Heart left ventricle (tissue), 13 donors: ENCODE results near the gene PRDM5.

Experiments used
- POLR2A ChIP-seq, 2 donors: fragments of 450-650 bp; IDR thresholded peaks; one replicate each; pipeline ENCODE4 v1.6.1; 2017; ENCODE audit warnings: antibody characterized with exemption in 2 of 2, mild to moderate bottlenecking in 2 of 2, moderate library complexity in 2 of 2
- TF ChIP-seq, protein P1 (sequence below), 12 donors: fragments of 200-600 bp; sonication (generic) in 4 of 12; IDR thresholded peaks; one replicate each; pipeline versions ENCODE4 v1.5.0 to v1.8.0; 2018 to 2022; ENCODE audit warnings: antibody characterized with exemption in 12 of 12, mild to moderate bottlenecking in 5 of 12
- donor health status: ischemic (EF 13 %, LVEDD 7.1; RV severe dilation, severe dysfunction).
- donor health status: DM: no; HTN: yes; CAD: no.
- donor health status: DM: no; HTN: no; CAD: no.
- donor health status: ischemic (EF 25% LVEDD 6.9; RV normal size, moderate dysfunction).
- donor health status: ischemic (EF 25% LVEDD 5.7; RV mildly dilated, moderate dysfunction).
- donor health status: ischemic (EF 35%, LVEDD 5.7; RV mildly dilated, moderate dysfunction).
- donor health status: nonischemic (EF 11% LVEDD 7.7; RV severe dilation, severe dysfunction).
- donor health status: DM: yes; HTN: yes; CAD: no.
- donor health status: PGD.
- donor health status: ischemic (EF 29% LVEDD 5.4; RV normal size, mild dysfunction).
- donor health status: nonischemic (EF 23%, LVEDD 6.1; RV moderate dilation, normal function).

GRCh38 chr4:120940547-120940946, 18.0 kb upstream of the PRDM5 start:
- TF ChIP-seq, protein P1, sequence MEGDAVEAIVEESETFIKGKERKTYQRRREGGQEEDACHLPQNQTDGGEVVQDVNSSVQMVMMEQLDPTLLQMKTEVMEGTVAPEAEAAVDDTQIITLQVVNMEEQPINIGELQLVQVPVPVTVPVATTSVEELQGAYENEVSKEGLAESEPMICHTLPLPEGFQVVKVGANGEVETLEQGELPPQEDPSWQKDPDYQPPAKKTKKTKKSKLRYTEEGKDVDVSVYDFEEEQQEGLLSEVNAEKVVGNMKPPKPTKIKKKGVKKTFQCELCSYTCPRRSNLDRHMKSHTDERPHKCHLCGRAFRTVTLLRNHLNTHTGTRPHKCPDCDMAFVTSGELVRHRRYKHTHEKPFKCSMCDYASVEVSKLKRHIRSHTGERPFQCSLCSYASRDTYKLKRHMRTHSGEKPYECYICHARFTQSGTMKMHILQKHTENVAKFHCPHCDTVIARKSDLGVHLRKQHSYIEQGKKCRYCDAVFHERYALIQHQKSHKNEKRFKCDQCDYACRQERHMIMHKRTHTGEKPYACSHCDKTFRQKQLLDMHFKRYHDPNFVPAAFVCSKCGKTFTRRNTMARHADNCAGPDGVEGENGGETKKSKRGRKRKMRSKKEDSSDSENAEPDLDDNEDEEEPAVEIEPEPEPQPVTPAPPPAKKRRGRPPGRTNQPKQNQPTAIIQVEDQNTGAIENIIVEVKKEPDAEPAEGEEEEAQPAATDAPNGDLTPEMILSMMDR (IDR thresholded peaks at IDR 0.05) = peak in 9 of 12 donors; percentile 11 to 34 (median 20)
- TF ChIP-seq POLR2A (IDR thresholded peaks at IDR 0.05) = no peak
